Activated naive CD4-positive, alpha-beta T cell treated with anti-CD3 and anti-CD28 coated beads, Interleukin-2, amount 50 U/mL, for 72 hours (primary cell): ENCODE results near the gene SLC52A3. TPM values are rescaled to one million over a fixed set of nuclear protein-coding genes. Genes with fewer than 3 reads are reported as not detected.
"Not testable (repeated sequence)": the region's sequence is repeated elsewhere in the genome, so short reads cannot be mapped to it uniquely, and the experiment has no call there.

ENCODE experiments used
- ATAC-seq, 2 donors: fragments of 150-1000 bp; cut with Tn5 transposase; 2 replicates each; pipeline ENCODE4 v1.10.0; 2021; ENCODE audit warnings: mild to moderate bottlenecking in 2 of 2, moderate library complexity in 2 of 2
- DNase-seq, 2 donors: peaks; one replicate each; pipeline ENCODE4 v3.0.0; 2021 to 2022; ENCODE audit warnings: low spot score in 2 of 2
- H3K27ac Mint-ChIP-seq, 2 donors: one replicate each; pipeline ENCODE4 v1.8.0; 2022; ENCODE audit warnings: mild to moderate bottlenecking in 2 of 2, mixed read lengths in 2 of 2
- H3K36me3 Mint-ChIP-seq, 2 donors: one replicate each; pipeline ENCODE4 v1.8.0; 2022; ENCODE audit warnings: mixed read lengths in 2 of 2
- H3K9me3 Mint-ChIP-seq, 2 donors: one replicate each; pipeline ENCODE4 v1.8.0; 2022; ENCODE audit warnings: mixed read lengths in 2 of 2
- total RNA-seq, 2 donors: library from RNA; stranded (reverse); gene quantifications; one replicate each; pipeline ENCODE4 v1.2.3, GENCODE V29; 2022

SLC52A3 gene
- not detected for total RNA-seq

DNA sequence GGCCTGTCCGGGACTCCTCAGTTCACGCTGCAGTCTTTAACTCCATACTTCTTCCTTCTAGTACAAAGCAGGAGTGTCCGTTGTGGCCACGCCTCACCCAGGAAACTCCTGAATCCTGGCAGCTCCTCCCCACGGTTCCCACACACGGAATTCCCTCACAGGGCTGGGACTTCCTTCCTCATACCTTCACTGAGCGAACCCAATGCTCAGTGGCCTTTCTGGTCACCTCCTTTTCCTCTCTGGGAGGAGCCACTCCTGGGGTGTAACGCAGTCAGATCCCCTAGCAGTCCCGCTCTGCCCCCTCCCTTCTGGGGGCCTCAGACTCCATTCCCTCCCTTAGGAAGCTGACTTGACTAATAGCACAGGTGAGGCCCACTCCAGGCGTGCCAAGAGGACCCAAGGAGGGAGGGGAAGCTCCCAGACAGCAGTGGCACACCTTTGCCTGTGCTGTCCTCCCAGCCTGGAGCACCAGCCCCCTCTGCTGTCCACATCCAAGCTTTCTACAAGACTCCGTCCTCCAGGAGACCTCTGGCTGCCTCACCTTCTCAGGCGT, at the start of gene SLC52A3:
Gene SLC52A3, minus strand, starts transcription at position 75 of the 553 bp plus-strand sequence. CDS start 2,726 bp downstream, outside the sequence.
- Mint-ChIP-seq H3K27ac (no peak within 1 kb of the TSS), H3K9me3 (no peaks in the 10 kb centered on the region), H3K36me3 (no peaks in the 10 kb centered on the region)
- ATAC-seq: no peak
- no peak for DNase-seq

DNA sequence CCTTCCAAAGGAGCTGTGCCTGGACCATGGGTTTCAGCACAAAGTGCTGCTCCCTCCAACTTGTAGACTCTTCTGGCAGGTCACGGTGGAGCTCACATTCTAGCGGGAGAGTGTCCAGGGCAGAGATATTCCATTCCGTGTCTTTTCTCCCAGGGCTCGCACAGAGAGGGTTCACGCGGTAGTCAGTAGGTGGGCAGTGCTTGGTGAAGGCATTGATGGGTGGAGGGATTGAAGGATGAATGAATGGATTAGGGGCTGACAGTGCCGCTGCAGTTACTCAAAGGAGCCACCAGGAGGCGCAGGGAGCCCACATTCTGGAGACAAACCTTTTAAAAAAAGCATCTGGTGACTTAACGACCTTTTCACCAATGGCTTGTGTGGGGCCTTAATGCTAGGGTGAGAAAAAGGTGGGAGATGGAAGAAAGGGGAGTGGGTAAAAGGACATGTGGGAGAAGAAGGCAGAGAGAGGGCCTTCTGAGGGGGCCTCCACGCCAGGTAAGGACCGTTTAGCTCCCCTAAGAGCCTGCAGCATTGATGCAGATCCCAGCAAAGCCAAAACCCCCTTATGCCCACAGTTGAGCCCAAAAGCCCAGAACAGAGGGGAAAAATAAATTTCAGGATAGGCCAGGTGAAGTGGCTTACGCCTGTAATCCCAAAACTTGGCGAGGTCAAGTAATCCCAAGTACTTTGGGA, 47.8 kb upstream of the SLC52A3 start:
- no peaks in the 10 kb centered on the region for H3K36me3 Mint-ChIP-seq
- H3K9me3 Mint-ChIP-seq: no peaks in the 10 kb centered on the region
- ATAC-seq: peak; percentile 46 to 52
- DNase-seq: peak; percentile 62 to 63
- no peak overlapping the region for H3K27ac Mint-ChIP-seq

DNA sequence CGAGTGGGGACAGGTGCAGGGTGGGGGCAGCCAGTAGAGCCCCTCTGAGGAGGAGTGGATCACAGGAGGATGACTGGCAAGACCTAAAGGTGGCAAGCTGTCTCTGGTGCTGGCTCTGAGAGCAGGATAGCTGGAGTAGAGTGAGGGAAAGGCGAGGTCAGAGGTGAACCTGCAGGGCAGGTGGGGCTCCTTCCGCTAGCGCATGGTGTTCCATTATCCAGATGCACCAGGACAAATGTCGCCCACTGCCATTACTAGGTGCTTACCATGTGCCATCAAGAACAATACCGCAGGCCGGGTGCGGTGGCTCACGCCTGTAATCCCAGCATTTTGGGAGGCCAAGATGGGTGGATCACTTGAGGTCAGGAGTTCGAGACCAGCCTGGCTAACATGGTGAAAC, 46.9 kb upstream of the SLC52A3 start:
- ATAC-seq (no peak), DNase-seq (no peak)
- H3K36me3 Mint-ChIP-seq: no peaks in the 10 kb centered on the region
- H3K27ac Mint-ChIP-seq: no peak overlapping the region
- H3K9me3 Mint-ChIP-seq: no peaks in the 10 kb centered on the region

DNA sequence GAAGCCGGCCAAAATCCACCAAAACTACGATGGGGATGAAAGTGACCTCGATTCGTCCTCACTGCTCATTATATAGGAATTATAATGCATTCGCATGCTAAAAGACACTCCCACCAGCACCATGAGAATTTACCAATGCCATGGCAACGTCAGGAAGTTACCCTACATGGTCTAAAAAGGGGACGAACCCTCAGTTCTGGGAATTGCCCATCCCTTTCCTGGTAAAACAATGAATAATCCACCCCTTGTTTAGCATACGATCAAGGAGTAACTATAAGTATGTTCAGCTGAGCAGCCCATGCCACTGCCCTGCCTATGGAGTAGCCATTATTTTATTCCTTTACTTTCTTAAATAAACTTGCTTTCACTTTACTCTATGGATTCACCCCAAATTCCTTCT, 45.1 kb upstream of the SLC52A3 start:
- no peaks in the 10 kb centered on the region for H3K36me3 Mint-ChIP-seq
- DNase-seq (no peak), ATAC-seq (no peak)
- no peak overlapping the region for H3K27ac Mint-ChIP-seq
- no peaks in the 10 kb centered on the region for H3K9me3 Mint-ChIP-seq

DNA sequence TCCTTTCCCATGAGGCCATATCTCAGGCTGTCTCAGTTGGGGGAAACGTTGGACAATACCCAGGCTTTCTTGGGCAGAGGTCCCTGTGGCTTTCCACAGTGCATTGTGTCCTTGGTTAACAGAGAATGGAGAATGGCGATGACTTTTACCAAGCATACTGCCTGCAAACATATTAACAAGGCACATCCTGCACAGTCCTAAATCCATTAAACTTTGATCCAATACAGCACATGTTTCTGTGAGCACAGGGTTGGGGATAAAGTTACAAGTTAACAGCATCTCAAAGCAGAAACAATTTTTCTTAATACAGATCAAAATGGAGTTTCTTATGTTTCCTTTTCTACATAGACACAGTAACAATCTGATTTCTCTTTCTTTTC, 44.1 kb upstream of the SLC52A3 start:
- not testable (repeated sequence) for H3K36me3 Mint-ChIP-seq, ATAC-seq, H3K9me3 Mint-ChIP-seq, H3K27ac Mint-ChIP-seq, DNase-seq

DNA sequence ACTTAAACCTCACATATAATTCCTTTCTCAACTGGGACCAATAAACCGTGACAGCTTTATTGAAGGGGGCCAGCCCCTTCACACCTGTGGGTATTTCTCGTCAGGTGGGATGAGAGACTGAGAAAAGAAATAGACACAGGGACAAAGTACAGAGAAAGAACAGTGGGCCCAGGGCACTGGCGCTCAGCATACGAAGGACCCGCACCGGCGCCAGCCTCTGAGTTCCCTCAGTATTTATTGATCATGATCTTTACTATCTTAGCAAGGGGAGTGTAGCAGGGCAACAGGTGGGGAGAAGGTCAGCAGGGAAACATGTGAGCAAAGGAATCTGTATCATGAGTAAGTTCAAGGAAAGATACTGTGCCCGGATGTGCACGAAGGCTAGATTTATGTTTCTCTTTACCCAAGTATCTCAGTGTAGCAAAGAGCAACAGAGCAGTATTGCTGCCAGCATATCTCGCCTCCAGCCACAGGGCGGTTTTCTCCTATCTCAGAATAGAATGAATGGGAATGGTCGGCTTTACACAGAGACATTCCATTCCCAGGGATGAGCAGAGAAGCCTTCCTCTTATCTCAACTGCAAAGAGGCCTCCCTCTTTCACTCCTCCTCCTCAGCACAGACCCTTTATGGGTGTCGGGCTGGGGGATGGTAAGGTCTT, 43.6 kb upstream of the SLC52A3 start:
- DNase-seq, H3K9me3 Mint-ChIP-seq, H3K36me3 Mint-ChIP-seq, H3K27ac Mint-ChIP-seq, ATAC-seq: not testable (repeated sequence)

DNA sequence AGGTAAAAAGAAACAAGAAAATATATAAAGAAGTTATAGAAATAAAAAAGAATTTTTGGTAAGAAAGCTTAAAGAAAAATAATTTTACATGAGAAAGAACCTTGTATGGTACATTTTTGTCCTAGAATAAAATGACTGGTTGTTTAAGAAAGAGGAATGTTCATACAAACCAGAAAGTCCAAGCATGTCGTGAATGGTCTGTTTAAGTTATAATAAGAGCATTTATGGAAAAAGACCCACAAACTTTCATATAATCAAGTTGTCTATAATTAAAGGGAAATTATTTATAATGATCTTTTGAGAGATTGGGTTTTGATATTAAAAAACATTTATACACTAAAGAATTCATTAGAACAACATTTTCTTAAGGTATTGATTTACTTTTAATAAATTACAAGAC, 37.4 kb upstream of the SLC52A3 start:
- no peak for ATAC-seq

DNA sequence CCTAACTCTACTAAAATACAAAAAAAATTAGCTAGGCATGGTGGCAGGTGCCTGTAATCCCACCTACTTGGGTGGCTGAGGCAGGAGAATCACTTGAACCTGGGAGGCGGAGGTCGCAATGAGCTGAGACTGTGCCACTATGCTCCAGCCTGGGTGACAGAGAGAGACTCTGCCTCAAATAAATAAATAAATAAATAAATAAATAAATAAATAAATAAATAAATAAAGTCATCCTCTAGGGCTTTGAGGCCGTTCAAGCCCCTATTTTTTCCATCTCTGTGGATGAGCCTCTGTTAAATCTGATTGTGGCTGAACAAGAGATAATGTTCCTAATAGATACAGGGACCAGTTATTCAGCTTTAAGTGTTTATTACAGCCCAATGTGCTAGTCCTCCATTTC, 33.4 kb upstream of the SLC52A3 start:
- DNase-seq: no peak
- ATAC-seq: no peak

More for the DNA sequence above, 37.4 kb upstream of the SLC52A3 start:
- Mint-ChIP-seq H3K27ac (no peak overlapping the region), H3K9me3 (peaks cover 0 to 8% of the 10 kb centered on the region in 2 donors), H3K36me3 (peaks cover 4 to 8% of the 10 kb centered on the region in 2 donors)
- no peak for DNase-seq

DNA sequence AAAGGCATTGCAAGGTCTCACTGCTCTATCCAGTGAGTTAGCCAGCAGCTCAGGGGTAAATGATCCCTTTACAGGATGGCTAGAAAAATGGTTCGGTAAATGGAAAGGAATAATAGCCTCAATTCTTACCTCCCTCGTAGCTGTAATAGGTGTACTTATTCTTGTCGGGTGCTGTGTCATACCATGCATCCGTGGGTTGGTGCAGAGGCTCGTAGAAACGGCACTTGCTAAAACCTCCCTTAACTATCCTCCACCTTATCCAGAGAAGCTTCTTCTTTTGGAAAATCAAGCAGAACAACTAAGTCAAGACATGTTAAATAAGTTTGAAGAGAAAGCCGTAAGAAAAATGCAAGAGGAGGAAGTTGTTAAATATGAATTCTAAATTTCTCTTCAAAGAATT, 31.7 kb upstream of the SLC52A3 start:
- DNase-seq, H3K36me3 Mint-ChIP-seq, H3K27ac Mint-ChIP-seq, H3K9me3 Mint-ChIP-seq, ATAC-seq: not testable (repeated sequence)

More for the DNA sequence above, 33.4 kb upstream of the SLC52A3 start:
- Mint-ChIP-seq H3K27ac (no peak overlapping the region), H3K9me3 (peaks cover 0 to 8% of the 10 kb centered on the region in 2 donors), H3K36me3 (peaks cover 4 to 8% of the 10 kb centered on the region in 2 donors)

DNA sequence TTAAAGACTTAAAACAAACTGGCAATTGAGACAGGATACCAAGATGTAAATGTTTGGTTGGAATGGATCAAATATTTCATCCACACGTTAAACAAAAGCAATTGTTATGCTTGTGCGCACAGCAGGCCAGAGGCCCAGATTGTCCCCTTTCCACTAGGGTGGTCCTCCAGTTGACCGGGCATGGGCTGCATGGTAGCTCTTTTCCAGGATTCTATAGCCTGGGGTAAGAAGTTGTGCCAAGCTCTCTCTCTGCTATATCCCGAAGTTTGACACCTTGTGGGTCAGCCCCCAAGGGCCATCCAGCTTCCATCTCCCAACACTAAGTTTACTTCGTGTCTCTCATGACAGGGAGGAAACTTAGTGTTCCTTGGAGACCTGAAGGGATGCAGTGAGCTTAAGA, 30.4 kb upstream of the SLC52A3 start:
- H3K36me3 Mint-ChIP-seq, H3K27ac Mint-ChIP-seq, H3K9me3 Mint-ChIP-seq, DNase-seq, ATAC-seq: not testable (repeated sequence)

DNA sequence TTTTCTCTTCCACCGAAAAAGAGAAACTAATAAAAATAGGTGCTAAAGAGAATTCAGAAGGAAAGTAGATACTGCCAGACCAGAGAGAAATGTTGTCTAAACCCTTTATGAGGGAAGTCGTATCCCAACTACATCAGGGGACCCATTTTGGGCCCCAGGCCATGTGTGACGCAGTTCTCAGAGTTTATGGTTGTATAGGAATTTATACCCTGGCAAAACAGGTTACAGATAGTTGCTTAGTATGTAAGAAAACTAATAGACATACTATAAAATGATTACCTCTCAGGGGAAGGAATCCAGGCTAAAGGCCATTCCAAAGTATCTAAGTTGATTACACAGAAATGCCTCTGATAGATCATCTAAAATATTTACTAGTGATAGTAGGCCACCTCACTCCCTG, 28.6 kb upstream of the SLC52A3 start:
- ATAC-seq: no peak
- no peak for DNase-seq
- H3K36me3 Mint-ChIP-seq: peaks cover 3 to 6% of the 10 kb centered on the region in 2 donors
- no peak overlapping the region for H3K27ac Mint-ChIP-seq
- H3K9me3 Mint-ChIP-seq: peaks cover 2 to 12% of the 10 kb centered on the region in 2 donors

DNA sequence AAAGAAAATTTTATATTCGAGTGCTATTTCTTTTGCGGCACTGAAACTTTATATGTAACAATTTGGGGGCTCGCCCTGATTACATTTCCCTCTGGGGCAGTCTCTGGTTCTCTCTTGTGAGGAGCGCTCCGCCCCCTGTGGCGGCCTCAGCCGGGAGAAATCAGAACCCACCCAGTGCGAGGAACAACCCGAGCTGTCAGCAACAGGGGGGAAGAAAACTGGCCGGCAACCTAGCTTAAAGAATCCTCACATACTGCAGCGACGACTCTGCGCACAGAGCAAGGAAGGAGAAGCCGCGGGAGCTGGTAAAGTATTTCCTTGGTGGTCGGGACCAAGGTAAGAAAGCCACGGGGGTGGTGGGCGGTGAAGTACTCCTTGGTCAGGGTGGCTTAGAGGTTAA, 23.9 kb upstream of the SLC52A3 start:
- Mint-ChIP-seq H3K36me3 (peaks cover 6 to 10% of the 10 kb centered on the region in 2 donors), H3K27ac (no peak overlapping the region), H3K9me3 (peaks cover 5 to 20% of the 10 kb centered on the region in 2 donors)
- ATAC-seq: no peak
- DNase-seq: no peak

DNA sequence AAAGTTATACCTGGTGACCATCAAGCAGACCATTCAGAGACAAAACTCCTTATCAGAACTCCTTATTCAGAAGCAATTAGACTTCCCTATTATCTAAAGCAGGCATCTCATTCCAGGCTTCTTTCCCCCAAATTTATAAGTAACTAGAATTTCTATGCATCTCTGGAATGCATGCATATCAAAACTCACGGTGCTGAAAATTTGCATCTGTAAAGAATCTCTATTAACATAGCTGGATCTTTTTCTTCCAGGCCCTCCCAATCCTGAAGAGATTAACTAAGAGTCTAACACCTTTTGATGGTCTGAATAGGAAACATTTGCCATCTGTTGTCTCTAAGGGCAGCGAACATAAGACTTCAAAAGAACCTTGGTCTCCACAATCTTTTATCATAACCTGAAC, 22.8 kb upstream of the SLC52A3 start:
- H3K27ac Mint-ChIP-seq: no peak overlapping the region
- peaks cover 5 to 20% of the 10 kb centered on the region in 2 donors for H3K9me3 Mint-ChIP-seq
- ATAC-seq (no peak), DNase-seq (no peak)
- H3K36me3 Mint-ChIP-seq: peaks cover 6 to 10% of the 10 kb centered on the region in 2 donors

DNA sequence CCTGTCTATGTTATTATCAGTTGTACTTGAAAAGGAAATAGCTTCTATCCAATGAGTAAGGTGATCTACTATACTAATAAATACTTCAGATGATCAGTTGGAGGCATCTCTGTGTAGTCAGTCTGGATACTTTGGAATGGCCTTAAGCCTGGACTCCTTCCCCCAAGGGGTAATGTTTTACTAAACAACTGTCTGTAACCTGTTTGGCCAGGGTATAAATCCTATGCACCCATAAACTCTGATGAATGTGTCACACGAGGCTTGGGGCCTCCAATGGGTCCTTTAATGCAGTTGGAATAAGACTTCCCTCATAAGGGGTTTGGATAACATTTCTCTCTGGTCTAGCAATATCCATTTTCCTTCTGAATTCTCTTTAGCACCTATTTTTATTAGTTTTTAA, 19.5 kb upstream of the SLC52A3 start:
- H3K27ac Mint-ChIP-seq: no peak overlapping the region
- ATAC-seq (no peak), DNase-seq (no peak)
- peaks cover 24 to 25% of the 10 kb centered on the region in 2 donors for H3K36me3 Mint-ChIP-seq
- H3K9me3 Mint-ChIP-seq: peaks cover 9 to 24% of the 10 kb centered on the region in 2 donors

DNA sequence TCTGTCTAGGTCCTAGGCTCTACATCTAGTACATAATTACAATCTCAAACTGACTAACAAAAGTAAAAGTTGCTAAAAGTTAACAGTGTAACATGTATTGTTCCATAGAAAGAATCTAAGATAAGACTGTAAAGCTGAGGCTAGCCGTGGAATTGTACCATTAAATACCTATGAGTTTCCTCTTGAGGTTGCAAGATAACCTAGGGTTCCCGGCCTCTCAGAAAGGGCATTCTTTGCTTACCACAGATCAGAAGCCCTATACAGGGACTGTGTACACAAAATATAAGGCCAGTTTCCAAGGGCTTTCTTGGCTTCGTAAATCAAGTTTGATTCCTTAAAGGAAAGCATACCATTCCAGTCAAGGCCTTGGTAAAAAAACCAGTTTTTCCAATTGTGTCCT, 11.5 kb upstream of the SLC52A3 start:
- H3K36me3 Mint-ChIP-seq: peaks cover 15 to 18% of the 10 kb centered on the region in 2 donors
- peaks cover 4 to 10% of the 10 kb centered on the region in 2 donors for H3K9me3 Mint-ChIP-seq
- DNase-seq (no peak), ATAC-seq (no peak)
- H3K27ac Mint-ChIP-seq: no peak overlapping the region

DNA sequence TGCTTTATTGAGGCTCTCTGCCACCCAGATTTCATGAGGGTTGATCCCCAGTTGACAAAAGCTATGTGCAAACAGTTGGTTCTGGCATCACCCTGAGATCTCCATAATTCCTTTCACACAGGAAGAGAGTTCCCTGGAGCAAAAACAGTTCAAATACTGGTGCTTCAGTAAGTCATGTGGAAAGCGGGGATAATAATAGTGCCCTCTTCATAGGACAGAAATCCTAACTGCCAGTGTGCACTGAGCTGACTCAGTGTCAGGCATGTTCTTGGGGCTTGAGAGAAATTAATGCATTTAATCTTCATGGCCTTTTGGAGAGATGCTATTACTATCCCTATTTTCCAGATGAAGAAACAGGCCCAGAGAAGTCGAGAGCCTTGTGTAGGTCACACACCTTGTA, 7.9 kb upstream of the SLC52A3 start:
- ATAC-seq: no peak
- H3K36me3 Mint-ChIP-seq: no peaks in the 10 kb centered on the region
- no peaks in the 10 kb centered on the region for H3K9me3 Mint-ChIP-seq
- H3K27ac Mint-ChIP-seq: no peak overlapping the region
- no peak for DNase-seq

DNA sequence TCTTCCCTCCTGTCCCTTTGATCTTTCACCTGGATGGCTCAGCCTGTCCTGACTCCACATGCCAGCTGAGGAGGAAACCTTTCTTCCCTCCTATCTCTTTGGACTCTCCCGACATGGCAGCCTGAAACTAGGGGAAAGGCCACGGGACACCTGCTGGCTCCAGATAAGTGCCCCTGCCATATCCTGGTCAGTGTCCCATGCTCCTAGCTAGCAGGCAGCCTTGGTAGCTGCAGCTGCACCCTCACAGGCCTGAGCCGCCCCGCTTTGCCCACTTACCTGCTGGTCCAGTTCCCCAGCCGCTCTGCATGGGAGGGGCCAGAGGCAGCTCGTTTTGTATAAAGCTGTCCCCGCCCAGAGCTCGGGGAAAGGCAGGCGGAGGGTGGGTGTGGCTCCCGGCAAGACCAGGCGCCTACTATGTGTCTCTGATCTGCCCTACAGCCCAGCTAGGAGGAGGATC, 7.4 kb upstream of the SLC52A3 start:
- Mint-ChIP-seq H3K36me3 (no peaks in the 10 kb centered on the region), H3K27ac (no peak overlapping the region), H3K9me3 (no peaks in the 10 kb centered on the region)
- ATAC-seq (no peak), DNase-seq (no peak)
